ENCODE results near the gene LAPTM4A.
A peak's percentile ranks its signal among the peaks of the same experiment; 100 is the strongest.
"Not testable (repeated sequence)": the region's sequence is repeated elsewhere in the genome, so short reads cannot be mapped to it uniquely, and the experiment has no call there.

LAPTM4A gene

GRCh38 chr2:20050104-20050645 is 1.3 kb downstream of the LAPTM4A start:
- peak; percentile 20 for DNase-seq

- DNase-seq, result no peak
Measured at GRCh38 chr2:20049637-20050036, 1.8 kb downstream of the LAPTM4A start.

GRCh38 chr2:20048488-20049448 is 2.7 kb downstream of the LAPTM4A start:
- no peak for DNase-seq

- DNase-seq, result not testable (repeated sequence)
Measured at GRCh38 chr2:20045712-20046292, 5.6 kb downstream of the LAPTM4A start.

GRCh38 chr2:20044778-20045177 is 6.7 kb downstream of the LAPTM4A start:
- no peak for DNase-seq

GRCh38 chr2:20042531-20042930 is 8.9 kb downstream of the LAPTM4A start:
- DNase-seq, result no peak

- no peak for DNase-seq
Measured at GRCh38 chr2:20040489-20041172, 10.8 kb downstream of the LAPTM4A start.

- DNase-seq, result no peak
Measured at GRCh38 chr2:20037660-20038059, 13.8 kb downstream of the LAPTM4A start.

- DNase-seq, result no peak
Measured at GRCh38 chr2:20035955-20036666, 15.3 kb downstream of the LAPTM4A start.

- DNase-seq, result no peak
Measured at GRCh38 chr2:20034821-20035220, 16.6 kb downstream of the LAPTM4A start.

- no peak for DNase-seq
Measured at GRCh38 chr2:20034218-20034617, 17.2 kb downstream of the LAPTM4A start.

- no peak for DNase-seq
Measured at GRCh38 chr2:20033322-20033721, 18.1 kb downstream of the LAPTM4A start.

GRCh38 chr2:20030224-20030623 is 21.2 kb downstream of the LAPTM4A start:
- no peak for DNase-seq

GRCh38 chr2:20027705-20028434 is 23.6 kb downstream of the LAPTM4A start:
- no peak for DNase-seq

- no peak for DNase-seq
Measured at GRCh38 chr2:20027260-20027677, 24.2 kb downstream of the LAPTM4A start.

GRCh38 chr2:20025065-20025786 is 26.2 kb downstream of the LAPTM4A start:
- DNase-seq, result no peak

- DNase-seq, result no peak
Measured at GRCh38 chr2:20023688-20024087, 27.7 kb downstream of the LAPTM4A start.

- no peak for DNase-seq
Measured at GRCh38 chr2:20021405-20022009, 29.9 kb downstream of the LAPTM4A start.

- DNase-seq, result no peak
Measured at GRCh38 chr2:20019747-20020146, 31.7 kb downstream of the LAPTM4A start.

- DNase-seq, result no peak
Measured at GRCh38 chr2:20018601-20019152, 32.8 kb downstream of the LAPTM4A start.
